Testis (tissue), 5 donors: ENCODE results near the gene ZNF264. TPM values are rescaled to one million over a fixed set of nuclear protein-coding genes. Genes with fewer than 3 reads are reported as not detected.

Source experiments
- DNase-seq: peaks from one replicate; pipeline ENCODE4 v3.0.0-alpha.2; 2019
- H3K27ac ChIP-seq, 2 donors: fragments of 200-600 bp; sonication (generic); one replicate each; pipeline ENCODE4 v1.5.1; 2019
- H3K27me3 ChIP-seq: fragments of 200-600 bp; sonication (generic); one replicate; pipeline ENCODE4 v1.5.1; 2019
- H3K36me3 ChIP-seq: fragments of 200-600 bp; sonication (generic); one replicate; pipeline ENCODE4 v1.5.1; 2017; ENCODE audit warnings: low read depth; ENCODE audit errors: missing control alignments
- H3K4me1 ChIP-seq: fragments of 200-600 bp; sonication (generic); one replicate; pipeline ENCODE4 v1.5.1; 2019
- H3K4me3 ChIP-seq, 2 donors: fragments of 200-600 bp; sonication (generic); one replicate each; pipeline ENCODE4 v1.5.1; 2017 to 2019
- H3K9me3 ChIP-seq: fragments of 200-600 bp; sonication (generic); one replicate; pipeline ENCODE4 v1.5.1; 2017
- CTCF ChIP-seq, 3 experiments: fragments of 450-650 bp in 2 of 3; fragments of 200-600 bp in 1 of 3; sonication (generic) in 1 of 3; IDR thresholded peaks; one replicate each; pipeline ENCODE4 v1.5.1; 2016 to 2019; ENCODE audit warnings: antibody characterized with exemption in 3 of 3, mild to moderate bottlenecking in 2 of 3, moderate library complexity in 1 of 3
- POLR2A ChIP-seq: fragments of 450-650 bp; IDR thresholded peaks from one replicate; pipeline ENCODE4 v1.6.1; 2017; ENCODE audit warnings: antibody characterized with exemption, mild to moderate bottlenecking, moderate library complexity
- WGBS, 2 donors: methylation state at CpG; one replicate each; pipeline ENCODE4 v1.1.5; 2018; 5-methylcytosine and 5-hydroxymethylcytosine counted together
- intact Hi-C: fragments of 100-400 bp; cut with DNase I; formaldehyde crosslinking; loops from one replicate; pipeline ENCODE4 v1.15.1; 2023; ENCODE audit warnings: low total_unique reads
- long read RNA-seq, 2 donors: transcript quantifications; one replicate each; lab custom pipeline, GENCODE V29; 2026
- polyA plus RNA-seq: library from polyadenylated mRNA; stranded (reverse); fragments of 350-450 nt; fragmentation: Illumina TruSeq; extraction: RNeasy Lipid Tissue Mini Kit (QIAGEN cat#74804); gene quantifications from one replicate; pipeline ENCODE4 v1.2.3, GENCODE V29; 2014; ENCODE audit warnings: low read depth, low replicate concordance; ENCODE audit not compliant: insufficient read depth
- total RNA-seq, 2 donors: library from RNA; depleted of rRNA; stranded (reverse); fragments of >200 nt; gene quantifications; one replicate each; pipeline ENCODE4 v1.2.3, GENCODE V29; 2016

The ZNF264 gene
- 10 to 100 TPM; 47.6 to 48.3 TPM for total RNA-seq
- polyA plus RNA-seq: 28.7 TPM
- long read RNA-seq, donor 1, full-length matches to known transcripts: 6 of 6 reads
- long read RNA-seq, donor 1, partial matches to known transcripts: 0 of 6 reads
- long read RNA-seq, donor 1, other reads (novel, unspliced or antisense): 0 of 6 reads
- long read RNA-seq, donor 2, full-length matches to known transcripts: 4 of 4 reads
- long read RNA-seq, donor 2, partial matches to known transcripts: 0 of 4 reads
- long read RNA-seq, donor 2, other reads (novel, unspliced or antisense): 0 of 4 reads

- no peaks in the 10 kb centered on the region for H3K36me3 ChIP-seq
- peak within 1 kb of the TSS; percentile 88 to 98 for H3K4me3 ChIP-seq
- H3K9me3 ChIP-seq: no peaks in the 10 kb centered on the region
- intact Hi-C loops: no loop called here
- no peaks in the 10 kb centered on the region for H3K27me3 ChIP-seq
- peak; percentile 94 for DNase-seq
- peaks cover 10% of the 10 kb centered on the region for H3K4me1 ChIP-seq
- 0 to 1% methylated on average over 23 to 80 of the region's 81 CpGs for whole genome bisulfite sequencing, 2 donors
- no peak for TF ChIP-seq CTCF (IDR thresholded peaks at IDR 0.05)
- peak within 1 kb of the TSS; percentile 86 to 88 for H3K27ac ChIP-seq
Measured at GRCh38 chr19:57191141-57192076, at the start of gene ZNF264. TSS of gene ZNF264 (plus strand) at chr19:57191500. CDS start at chr19:57191914, 414 bp downstream.

- H3K27me3 ChIP-seq: no peaks in the 10 kb centered on the region
- no peak for TF ChIP-seq CTCF (IDR thresholded peaks at IDR 0.05)
- no peak for TF ChIP-seq POLR2A
- H3K27ac ChIP-seq: no peak overlapping the region
- WGBS, 2 donors: 84 to 95% methylated on average over 4 of the region's 4 CpGs
- H3K36me3 ChIP-seq: no peaks in the 10 kb centered on the region
- no peaks in the 10 kb centered on the region for H3K9me3 ChIP-seq
- H3K4me1 ChIP-seq: no peaks in the 10 kb centered on the region
- H3K4me3 ChIP-seq: no peak overlapping the region
- intact Hi-C loops: no loop called here
- DNase-seq: no peak
Measured at GRCh38 chr19:57141699-57142098, 49.6 kb upstream of the ZNF264 start.

- Histone ChIP-seq H3K4me3 (no peak overlapping the region), H3K4me1 (no peaks in the 10 kb centered on the region), H3K27me3 (no peaks in the 10 kb centered on the region), H3K9me3 (no peaks in the 10 kb centered on the region), H3K27ac (no peak overlapping the region), H3K36me3 (no peaks in the 10 kb centered on the region)
- no peak for DNase-seq
- 82 to 88% methylated on average over 5 of the region's 5 CpGs for WGBS, 2 donors
- no peak for TF ChIP-seq CTCF (IDR thresholded peaks at IDR 0.05)
- TF ChIP-seq POLR2A: no peak
- intact Hi-C loops: no loop called here
Measured at GRCh38 chr19:57152921-57153320, 38.4 kb upstream of the ZNF264 start.

GRCh38 chr19:57161985-57162539 lies 29.2 kb upstream of the ZNF264 start:
- WGBS, 2 donors: 65 to 67% methylated on average over 5 of the region's 5 CpGs

More at GRCh38 chr19:57161985-57162539, 29.2 kb upstream of the ZNF264 start:
- Histone ChIP-seq H3K4me3 (no peak overlapping the region), H3K27ac (no peak overlapping the region), H3K27me3 (no peaks in the 10 kb centered on the region), H3K4me1 (no peaks in the 10 kb centered on the region), H3K36me3 (no peaks in the 10 kb centered on the region), H3K9me3 (no peaks in the 10 kb centered on the region)
- TF ChIP-seq CTCF (IDR thresholded peaks at IDR 0.05) (no peak), POLR2A (no peak)
- no peak for DNase-seq
- intact Hi-C loops: no loop called here
